HepG2 (cell line): ENCODE results near the gene SYS1. TPM values are rescaled to one million over a fixed set of nuclear protein-coding genes. Genes with fewer than 3 reads are reported as not detected.
A peak's percentile ranks its signal among the peaks of the same experiment; 100 is the strongest.

ENCODE experiments used
- CBX2 ChIP-seq, 2 experiments: fragments of 200-600 bp in 1 of 2; sonication (generic); formaldehyde crosslinking in 1 of 2; IDR thresholded peaks; 2 replicates each; pipeline versions ENCODE4 v1.7.0 to v1.8.1; 2018 to 2022; ENCODE audit warnings: low read depth in 2 of 2, low read length in 1 of 2, mild to moderate bottlenecking in 1 of 2, missing genetic modification reagents in 1 of 2
- HNRNPH1 ChIP-seq: fragments of 200-400 bp; formaldehyde crosslinking; optimal IDR thresholded peaks from 2 replicates; pipeline ENCODE3; 2017; ENCODE audit warnings: mild to moderate bottlenecking, low read depth, low read length
- HNRNPLL ChIP-seq: fragments of 200-400 bp; formaldehyde crosslinking; IDR thresholded peaks from 2 replicates; pipeline ENCODE4 v1.6.1; 2017; ENCODE audit warnings: mild to moderate bottlenecking, low read depth, low read length; ENCODE audit not compliant: poor library complexity, severe bottlenecking
- NR1H2 ChIP-seq: sonication (generic); formaldehyde crosslinking; IDR thresholded peaks from 2 replicates; pipeline ENCODE4 v1.8.1; 2022; ENCODE audit warnings: low read depth, missing genetic modification reagents, borderline replicate concordance
- REXO4 ChIP-seq: sonication (generic); formaldehyde crosslinking; IDR thresholded peaks from 2 replicates; pipeline ENCODE4 v1.8.0; 2022; ENCODE audit warnings: missing genetic modification reagents, mild to moderate bottlenecking, borderline replicate concordance
- SAP130 ChIP-seq: IDR thresholded peaks from 2 replicates; pipeline ENCODE4 v1.6.1; 2016; ENCODE audit warnings: low read depth
- SKI ChIP-seq: fragments of 450-650 bp; IDR thresholded peaks from one replicate; pipeline ENCODE4 v1.6.1; 2018; ENCODE audit warnings: mild to moderate bottlenecking; ENCODE audit not compliant: partially characterized antibody
- SNRNP70 ChIP-seq: fragments of 200-400 bp; formaldehyde crosslinking; IDR thresholded peaks from 2 replicates; pipeline ENCODE4 v1.6.1; 2017; ENCODE audit warnings: mild to moderate bottlenecking, low read depth, low read length, moderate library complexity
- SYNCRIP ChIP-seq: fragments of 200-400 bp; formaldehyde crosslinking; IDR thresholded peaks from 2 replicates; pipeline ENCODE4 v1.6.1; 2018; ENCODE audit warnings: mild to moderate bottlenecking, low read depth, low read length; ENCODE audit not compliant: insufficient read depth
- ZC3H13 ChIP-seq: sonication (generic); formaldehyde crosslinking; IDR thresholded peaks from 2 replicates; pipeline ENCODE4 v1.8.1; 2023; ENCODE audit warnings: mild to moderate bottlenecking, missing genetic modification reagents, moderate library complexity
- ZKSCAN8 ChIP-seq: IDR thresholded peaks from 2 replicates; pipeline ENCODE4 v1.6.1; 2016; ENCODE audit warnings: borderline replicate concordance, missing genetic modification reagents, missing compliant biosample characterization
- ZNF121 ChIP-seq: sonication (generic); formaldehyde crosslinking; IDR thresholded peaks from 2 replicates; pipeline ENCODE4 v1.5.0; 2020; ENCODE audit warnings: mild to moderate bottlenecking, missing genetic modification reagents
- ZNF335 ChIP-seq: sonication (generic); formaldehyde crosslinking; IDR thresholded peaks from 2 replicates; pipeline ENCODE4 v1.4.0; 2020; ENCODE audit warnings: missing genetic modification reagents
- ZNF431 ChIP-seq: sonication (generic); formaldehyde crosslinking; IDR thresholded peaks from 2 replicates; pipeline ENCODE4 v1.9.0; 2022; ENCODE audit warnings: missing genetic modification reagents, low read depth, mild to moderate bottlenecking, borderline replicate concordance
- ZNF660 ChIP-seq: sonication (generic); formaldehyde crosslinking; IDR thresholded peaks from 2 replicates; pipeline ENCODE4 v1.5.1; 2020; ENCODE audit warnings: mild to moderate bottlenecking, low read depth, missing genetic modification reagents, borderline replicate concordance
- polyA plus RNA-seq, 8 experiments: library from polyadenylated mRNA; depleted of rRNA in 3 of 8; stranded (reverse) in 7 of 8; unstranded in 1 of 8; fragments of >200 nt; fragmentation: Illumina TruSeq in 4 of 8; extraction: Trizol in 4 of 8; gene quantifications; 2 replicates each; pipeline versions ENCODE4 v1.2.1 to v1.2.3, GENCODE V29; 2011 to 2016; ENCODE audit warnings: low read depth in 4 of 8, missing spikeins in 1 of 8, mixed read lengths in 1 of 8; ENCODE audit not compliant: insufficient read depth in 1 of 8
- total RNA-seq, 5 experiments: library from RNA; depleted of rRNA; stranded (reverse); fragments of >200 nt; fragmentation: Illumina TruSeq; extraction: Trizol; gene quantifications; 2 replicates each; pipeline ENCODE4 v1.2.3, GENCODE V29; 2016; ENCODE audit warnings: low read depth in 1 of 5
- TF ChIP-seq, protein P1 (sequence below): sonication (generic); formaldehyde crosslinking; IDR thresholded peaks from 2 replicates; pipeline ENCODE4 v1.9.0; 2021; ENCODE audit warnings: missing genetic modification reagents, borderline replicate concordance
- TF ChIP-seq, protein P2 (sequence below): sonication (generic); formaldehyde crosslinking; conservative IDR thresholded peaks from 2 replicates; pipeline ENCODE4 v1.8.0; 2022; ENCODE audit warnings: missing genetic modification reagents
- TF ChIP-seq, protein P3 (sequence below): sonication (generic); formaldehyde crosslinking; IDR thresholded peaks from 2 replicates; pipeline ENCODE4 v1.4.0; 2020; ENCODE audit warnings: mild to moderate bottlenecking, low read depth, missing genetic modification reagents
- TF ChIP-seq, protein P4 (sequence below): sonication (generic); formaldehyde crosslinking; IDR thresholded peaks from 2 replicates; pipeline ENCODE4 v1.5.0; 2020; ENCODE audit warnings: mild to moderate bottlenecking, missing genetic modification reagents, borderline replicate concordance

Gene SYS1
- total and polyA plus RNA-seq, 2 of the 13 experiments (the other 11 are each of a cell fraction or from before 2014, with no cell fraction given) = 38.3 to 65.6 TPM

DNA sequence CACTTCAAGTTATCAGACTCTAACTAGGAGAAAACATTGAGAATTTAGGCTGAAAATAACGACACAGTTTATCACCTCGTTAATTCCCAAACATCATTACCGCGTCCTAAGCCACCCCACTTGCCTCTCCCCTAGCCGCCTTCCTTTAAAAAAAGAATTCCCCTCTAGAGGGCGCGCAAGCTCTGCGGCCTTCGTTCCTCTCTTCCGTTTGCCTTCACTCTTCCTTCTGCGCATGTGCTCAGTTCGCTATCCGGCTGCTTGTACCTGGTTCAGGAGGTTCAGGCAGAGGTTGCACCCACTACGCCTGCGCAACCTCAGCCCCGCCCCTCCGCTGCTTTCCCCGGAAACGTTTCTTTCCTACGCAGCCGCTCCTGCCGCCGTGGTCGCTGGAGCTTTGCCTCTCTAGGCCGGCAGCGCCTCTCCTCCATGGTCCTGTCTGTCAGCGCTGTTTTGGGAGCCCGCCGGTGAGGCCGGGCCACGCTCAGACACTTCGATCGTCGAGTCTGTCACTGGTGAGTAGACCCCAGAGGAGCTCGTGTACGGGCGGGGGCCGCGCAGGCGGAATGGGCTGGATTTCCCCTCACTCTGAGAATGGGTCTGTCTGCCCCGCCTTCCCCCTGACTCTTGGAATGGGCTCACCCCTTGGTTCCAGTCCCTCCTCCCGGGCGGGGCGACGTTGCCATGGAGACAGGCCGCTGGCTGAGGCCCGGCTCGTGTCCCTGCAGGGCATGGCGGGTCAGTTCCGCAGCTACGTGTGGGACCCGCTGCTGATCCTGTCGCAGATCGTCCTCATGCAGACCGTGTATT, at the start of gene SYS1 (continued):
- TF ChIP-seq, protein P1, sequence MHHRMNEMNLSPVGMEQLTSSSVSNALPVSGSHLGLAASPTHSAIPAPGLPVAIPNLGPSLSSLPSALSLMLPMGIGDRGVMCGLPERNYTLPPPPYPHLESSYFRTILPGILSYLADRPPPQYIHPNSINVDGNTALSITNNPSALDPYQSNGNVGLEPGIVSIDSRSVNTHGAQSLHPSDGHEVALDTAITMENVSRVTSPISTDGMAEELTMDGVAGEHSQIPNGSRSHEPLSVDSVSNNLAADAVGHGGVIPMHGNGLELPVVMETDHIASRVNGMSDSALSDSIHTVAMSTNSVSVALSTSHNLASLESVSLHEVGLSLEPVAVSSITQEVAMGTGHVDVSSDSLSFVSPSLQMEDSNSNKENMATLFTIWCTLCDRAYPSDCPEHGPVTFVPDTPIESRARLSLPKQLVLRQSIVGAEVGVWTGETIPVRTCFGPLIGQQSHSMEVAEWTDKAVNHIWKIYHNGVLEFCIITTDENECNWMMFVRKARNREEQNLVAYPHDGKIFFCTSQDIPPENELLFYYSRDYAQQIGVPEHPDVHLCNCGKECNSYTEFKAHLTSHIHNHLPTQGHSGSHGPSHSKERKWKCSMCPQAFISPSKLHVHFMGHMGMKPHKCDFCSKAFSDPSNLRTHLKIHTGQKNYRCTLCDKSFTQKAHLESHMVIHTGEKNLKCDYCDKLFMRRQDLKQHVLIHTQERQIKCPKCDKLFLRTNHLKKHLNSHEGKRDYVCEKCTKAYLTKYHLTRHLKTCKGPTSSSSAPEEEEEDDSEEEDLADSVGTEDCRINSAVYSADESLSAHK (CRISPR knock-in tag) = peak; percentile 7
- TF ChIP-seq, protein P2, sequence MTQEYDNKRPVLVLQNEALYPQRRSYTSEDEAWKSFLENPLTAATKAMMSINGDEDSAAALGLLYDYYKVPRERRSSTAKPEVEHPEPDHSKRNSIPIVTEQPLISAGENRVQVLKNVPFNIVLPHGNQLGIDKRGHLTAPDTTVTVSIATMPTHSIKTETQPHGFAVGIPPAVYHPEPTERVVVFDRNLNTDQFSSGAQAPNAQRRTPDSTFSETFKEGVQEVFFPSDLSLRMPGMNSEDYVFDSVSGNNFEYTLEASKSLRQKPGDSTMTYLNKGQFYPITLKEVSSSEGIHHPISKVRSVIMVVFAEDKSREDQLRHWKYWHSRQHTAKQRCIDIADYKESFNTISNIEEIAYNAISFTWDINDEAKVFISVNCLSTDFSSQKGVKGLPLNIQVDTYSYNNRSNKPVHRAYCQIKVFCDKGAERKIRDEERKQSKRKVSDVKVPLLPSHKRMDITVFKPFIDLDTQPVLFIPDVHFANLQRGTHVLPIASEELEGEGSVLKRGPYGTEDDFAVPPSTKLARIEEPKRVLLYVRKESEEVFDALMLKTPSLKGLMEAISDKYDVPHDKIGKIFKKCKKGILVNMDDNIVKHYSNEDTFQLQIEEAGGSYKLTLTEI = no peak
- peak; percentile 77; the same call in 1 of the 2 replicates for TF ChIP-seq ZC3H13
- TF ChIP-seq HNRNPLL = peak; percentile 98
- no peak for TF ChIP-seq SNRNP70
- TF ChIP-seq HNRNPH1 = no peak
- TF ChIP-seq NR1H2 (CRISPR knock-in tag) = no peak
- no peak for TF ChIP-seq CBX2 (IDR thresholded peaks at IDR 0.05; ENCODE audit: low read depth, low read length)
- no peak for TF ChIP-seq CBX2 (CRISPR knock-in tag; IDR thresholded peaks at IDR 0.05; ENCODE audit: low read depth)
- TF ChIP-seq, protein P3, sequence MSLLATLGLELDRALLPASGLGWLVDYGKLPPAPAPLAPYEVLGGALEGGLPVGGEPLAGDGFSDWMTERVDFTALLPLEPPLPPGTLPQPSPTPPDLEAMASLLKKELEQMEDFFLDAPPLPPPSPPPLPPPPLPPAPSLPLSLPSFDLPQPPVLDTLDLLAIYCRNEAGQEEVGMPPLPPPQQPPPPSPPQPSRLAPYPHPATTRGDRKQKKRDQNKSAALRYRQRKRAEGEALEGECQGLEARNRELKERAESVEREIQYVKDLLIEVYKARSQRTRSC (CRISPR knock-in tag) = peak; percentile 96
- TF ChIP-seq SAP130 = peak; percentile 100
- peak; percentile 90 for TF ChIP-seq ZNF335 (CRISPR knock-in tag)
- TF ChIP-seq ZNF121 = no peak
- no peak for TF ChIP-seq REXO4 (CRISPR knock-in tag)
- TF ChIP-seq SYNCRIP = no peak
- peak; percentile 84 for TF ChIP-seq SKI
- peak; percentile 97 for TF ChIP-seq ZKSCAN8 (CRISPR knock-in tag)
- TF ChIP-seq ZNF660 (CRISPR knock-in tag) = no peak; the same call in 1 of the 2 replicates
- TF ChIP-seq, protein P4, sequence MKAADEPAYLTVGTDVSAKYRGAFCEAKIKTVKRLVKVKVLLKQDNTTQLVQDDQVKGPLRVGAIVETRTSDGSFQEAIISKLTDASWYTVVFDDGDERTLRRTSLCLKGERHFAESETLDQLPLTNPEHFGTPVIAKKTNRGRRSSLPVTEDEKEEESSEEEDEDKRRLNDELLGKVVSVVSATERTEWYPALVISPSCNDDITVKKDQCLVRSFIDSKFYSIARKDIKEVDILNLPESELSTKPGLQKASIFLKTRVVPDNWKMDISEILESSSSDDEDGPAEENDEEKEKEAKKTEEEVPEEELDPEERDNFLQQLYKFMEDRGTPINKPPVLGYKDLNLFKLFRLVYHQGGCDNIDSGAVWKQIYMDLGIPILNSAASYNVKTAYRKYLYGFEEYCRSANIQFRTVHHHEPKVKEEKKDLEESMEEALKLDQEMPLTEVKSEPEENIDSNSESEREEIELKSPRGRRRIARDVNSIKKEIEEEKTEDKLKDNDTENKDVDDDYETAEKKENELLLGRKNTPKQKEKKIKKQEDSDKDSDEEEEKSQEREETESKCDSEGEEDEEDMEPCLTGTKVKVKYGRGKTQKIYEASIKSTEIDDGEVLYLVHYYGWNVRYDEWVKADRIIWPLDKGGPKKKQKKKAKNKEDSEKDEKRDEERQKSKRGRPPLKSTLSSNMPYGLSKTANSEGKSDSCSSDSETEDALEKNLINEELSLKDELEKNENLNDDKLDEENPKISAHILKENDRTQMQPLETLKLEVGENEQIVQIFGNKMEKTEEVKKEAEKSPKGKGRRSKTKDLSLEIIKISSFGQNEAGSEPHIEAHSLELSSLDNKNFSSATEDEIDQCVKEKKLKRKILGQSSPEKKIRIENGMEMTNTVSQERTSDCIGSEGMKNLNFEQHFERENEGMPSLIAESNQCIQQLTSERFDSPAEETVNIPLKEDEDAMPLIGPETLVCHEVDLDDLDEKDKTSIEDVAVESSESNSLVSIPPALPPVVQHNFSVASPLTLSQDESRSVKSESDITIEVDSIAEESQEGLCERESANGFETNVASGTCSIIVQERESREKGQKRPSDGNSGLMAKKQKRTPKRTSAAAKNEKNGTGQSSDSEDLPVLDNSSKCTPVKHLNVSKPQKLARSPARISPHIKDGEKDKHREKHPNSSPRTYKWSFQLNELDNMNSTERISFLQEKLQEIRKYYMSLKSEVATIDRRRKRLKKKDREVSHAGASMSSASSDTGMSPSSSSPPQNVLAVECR (CRISPR knock-in tag) = peak; percentile 100
- TF ChIP-seq ZNF431 (CRISPR knock-in tag) = no peak; the same call in 1 of the 2 replicates
